Activated CD8-positive, alpha-beta T cell treated with anti-CD3 and anti-CD28 coated beads, Interleukin-2, amount 10 ng/mL, durations not matched to agents 7 days and 5 days (primary cell): ENCODE measurements around the gene LRWD1. TPM values are rescaled to one million over a fixed set of nuclear protein-coding genes. Genes with fewer than 3 reads are reported as not detected.
"Not testable (repeated sequence)": the region's sequence is repeated elsewhere in the genome, so short reads cannot be mapped to it uniquely, and the experiment has no call there.

Experiments
- ATAC-seq: fragments of 150-1000 bp; cut with Tn5 transposase; one replicate; pipeline ENCODE4 v1.10.0; 2021; ENCODE audit warnings: moderate library complexity
- CTCF ChIA-PET: fragments of 350-600 bp; sonication (Branson Sonifier 250); formaldehyde crosslinking; loops from one replicate; lab custom pipeline; 2021; ENCODE audit warnings: antibody characterized with exemption; lab: Charles Lee
- POLR2A ChIA-PET: fragments of 350-600 bp; sonication (Branson Sonifier 250); formaldehyde crosslinking; loops from one replicate; lab custom pipeline; 2021; ENCODE audit warnings: antibody characterized with exemption; lab: Charles Lee
- DNase-seq: peaks from one replicate; pipeline ENCODE4 v3.0.0-alpha.2; 2020
- H3K27ac Mint-ChIP-seq: one replicate; pipeline ENCODE4 v1.8.0; 2021; ENCODE audit warnings: mild to moderate bottlenecking, mixed read lengths
- H3K27me3 Mint-ChIP-seq: one replicate; pipeline ENCODE4 v1.8.0; 2021; ENCODE audit warnings: low read depth, mixed read lengths
- H3K36me3 Mint-ChIP-seq: one replicate; pipeline ENCODE4 v1.8.0; 2021; ENCODE audit warnings: low read depth, mixed read lengths
- H3K4me1 Mint-ChIP-seq: one replicate; pipeline ENCODE4 v1.8.0; 2021; ENCODE audit warnings: low read depth, mixed read lengths
- H3K4me3 Mint-ChIP-seq: one replicate; pipeline ENCODE4 v1.8.0; 2021; ENCODE audit warnings: mild to moderate bottlenecking, mixed read lengths
- H3K9me3 Mint-ChIP-seq: one replicate; pipeline ENCODE4 v1.8.0; 2022; ENCODE audit warnings: mixed read lengths; ENCODE audit not compliant: insufficient read depth
- total RNA-seq, 2 experiments: library from RNA; stranded (reverse); gene quantifications; one replicate each; pipeline ENCODE4 v1.2.3, GENCODE V29; 2021

The LRWD1 gene
- total RNA-seq, 2 experiments from 2014 or later: 16.7 to 21.7 TPM

GRCh38 chr7:102468478-102469350 lies 3.9 kb downstream of the LRWD1 start:
- no peak overlapping the region for H3K27ac Mint-ChIP-seq
- no peak overlapping the region for H3K4me3 Mint-ChIP-seq
- no peaks in the 10 kb centered on the region for H3K9me3 Mint-ChIP-seq
- H3K4me1 Mint-ChIP-seq: peaks cover 20% of the 10 kb centered on the region
- POLR2A ChIA-PET: no interaction called here
- no peak for DNase-seq
- no peaks in the 10 kb centered on the region for H3K27me3 Mint-ChIP-seq
- no peak for ATAC-seq
- peaks cover 14% of the 10 kb centered on the region for H3K36me3 Mint-ChIP-seq
- CTCF ChIA-PET: interaction anchor here (1.1 to 3.4 kb wide), 2 partner anchors 53 to 55 kb away, joined by 3 to 18 read pairs; no protein-coding TSS in a partner anchor

DNA sequence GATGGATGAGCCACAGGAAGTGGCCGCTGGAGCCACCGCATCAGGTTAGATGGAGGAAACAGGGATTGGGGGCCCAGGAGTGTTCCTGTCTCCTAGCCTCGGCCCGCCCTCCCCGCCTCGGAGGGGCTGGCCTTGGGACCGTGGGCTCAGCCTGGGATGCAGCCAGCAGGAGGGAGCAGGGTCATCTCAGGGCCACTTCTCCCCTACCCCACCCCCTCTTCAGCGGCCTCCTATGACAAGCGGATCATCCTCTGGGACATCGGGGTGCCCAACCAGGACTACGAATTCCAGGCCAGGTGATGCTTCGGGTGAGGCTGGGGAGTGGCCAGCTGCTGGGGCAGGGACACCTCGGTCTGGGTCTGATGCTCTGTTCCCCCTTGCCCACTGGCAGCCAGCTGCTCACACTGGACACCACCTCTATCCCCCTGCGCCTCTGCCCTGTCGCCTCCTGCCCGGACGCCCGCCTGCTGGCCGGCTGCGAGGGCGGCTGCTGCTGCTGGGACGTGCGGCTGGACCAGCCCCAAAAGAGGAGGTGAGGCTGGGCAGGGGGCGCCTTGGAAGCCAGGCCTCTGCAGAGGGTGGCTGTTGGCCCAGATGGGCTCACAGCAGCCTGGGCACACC lies 4.7 kb downstream of the LRWD1 start:
- ATAC-seq (no peak), DNase-seq (no peak)
- Mint-ChIP-seq H3K27ac (no peak overlapping the region), H3K36me3 (peaks cover 14% of the 10 kb centered on the region), H3K4me1 (peaks cover 15% of the 10 kb centered on the region), H3K9me3 (no peaks in the 10 kb centered on the region), H3K4me3 (no peak overlapping the region), H3K27me3 (no peaks in the 10 kb centered on the region)
- POLR2A ChIA-PET: no interaction called here
- CTCF ChIA-PET: no interaction called here

DNA sequence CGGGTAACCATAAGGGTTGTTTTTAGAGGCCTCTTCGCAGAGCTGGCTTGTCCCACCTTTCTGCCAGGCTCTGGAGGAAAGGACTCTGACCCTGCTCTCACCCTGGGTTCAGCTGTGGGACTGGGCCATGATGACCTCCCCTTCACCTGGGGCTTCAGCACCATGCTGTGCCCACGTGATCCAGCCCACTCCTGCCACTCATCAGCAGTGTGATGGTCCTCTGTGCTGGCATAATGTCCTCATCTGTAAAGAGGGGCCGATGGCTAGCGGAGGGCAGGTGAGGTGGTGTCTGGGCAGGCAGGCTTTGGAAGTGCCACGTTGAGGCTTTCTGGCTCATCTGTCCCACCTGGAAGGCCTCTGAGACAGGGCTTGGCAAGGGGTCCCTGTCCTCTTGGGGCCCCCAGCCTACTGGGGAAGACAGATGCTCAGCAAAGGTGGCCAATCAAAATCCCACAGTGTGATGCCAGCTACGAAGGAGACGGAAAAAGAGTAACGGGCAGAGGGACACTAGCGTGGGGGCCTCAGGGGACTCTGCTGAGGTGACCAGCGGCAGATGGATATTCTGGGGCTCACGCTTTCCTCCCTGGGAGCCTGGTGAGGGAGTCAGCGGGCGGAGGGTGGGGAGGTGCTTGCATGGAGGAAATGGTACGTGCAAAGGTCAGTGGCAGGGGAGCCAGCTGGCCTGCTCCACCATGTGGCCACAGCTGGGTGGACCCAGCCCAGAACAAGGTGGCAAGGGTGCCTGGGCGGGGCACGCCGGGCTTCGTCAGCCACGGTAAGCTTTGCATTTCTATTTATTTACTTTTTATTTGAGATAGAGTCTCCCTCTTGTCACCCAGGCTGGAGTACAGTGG lies 5.4 kb downstream of the LRWD1 start:
- Mint-ChIP-seq H3K36me3 (peaks cover 14% of the 10 kb centered on the region), H3K4me3 (no peak overlapping the region), H3K9me3 (no peaks in the 10 kb centered on the region), H3K4me1 (peaks cover 14% of the 10 kb centered on the region), H3K27me3 (no peaks in the 10 kb centered on the region), H3K27ac (no peak overlapping the region)
- POLR2A ChIA-PET: interaction anchor here (1.4 kb wide), 1 partner anchor 55 kb away, joined by 3 read pairs; no protein-coding TSS in a partner anchor
- CTCF ChIA-PET: interaction anchor here (1.3 kb wide), 1 partner anchor 65 kb away, joined by 3 read pairs; no protein-coding TSS in a partner anchor
- ATAC-seq (no peak), DNase-seq (no peak)

DNA sequence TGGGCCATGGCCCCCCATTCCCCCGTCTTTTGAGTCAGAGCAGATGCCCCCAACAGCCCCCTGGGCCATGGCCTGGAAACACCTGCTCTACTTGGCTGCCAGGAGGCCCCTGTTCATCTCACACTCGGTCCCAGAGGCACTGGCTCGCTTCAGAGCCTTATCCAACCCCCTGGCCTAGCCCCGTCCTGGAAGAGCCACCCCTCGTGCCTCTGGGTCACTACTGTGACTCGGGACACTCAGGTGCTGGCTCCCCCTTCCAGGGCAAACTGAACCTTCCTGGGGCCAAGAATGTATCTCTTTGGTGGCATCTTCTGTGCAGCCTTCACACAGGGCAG lies 7.0 kb downstream of the LRWD1 start:
- Mint-ChIP-seq H3K36me3 (peaks cover 11% of the 10 kb centered on the region), H3K4me3 (no peak overlapping the region), H3K9me3 (no peaks in the 10 kb centered on the region), H3K27me3 (no peaks in the 10 kb centered on the region), H3K4me1 (peaks cover 2% of the 10 kb centered on the region), H3K27ac (peak overlapping the region; percentile 18)
- ChIA-PET CTCF (interaction anchor here (1.3 kb wide), 1 partner anchor 66 kb away, joined by 3 read pairs; no protein-coding TSS in a partner anchor), POLR2A (no interaction called here)
- no peak for ATAC-seq
- no peak for DNase-seq

DNA sequence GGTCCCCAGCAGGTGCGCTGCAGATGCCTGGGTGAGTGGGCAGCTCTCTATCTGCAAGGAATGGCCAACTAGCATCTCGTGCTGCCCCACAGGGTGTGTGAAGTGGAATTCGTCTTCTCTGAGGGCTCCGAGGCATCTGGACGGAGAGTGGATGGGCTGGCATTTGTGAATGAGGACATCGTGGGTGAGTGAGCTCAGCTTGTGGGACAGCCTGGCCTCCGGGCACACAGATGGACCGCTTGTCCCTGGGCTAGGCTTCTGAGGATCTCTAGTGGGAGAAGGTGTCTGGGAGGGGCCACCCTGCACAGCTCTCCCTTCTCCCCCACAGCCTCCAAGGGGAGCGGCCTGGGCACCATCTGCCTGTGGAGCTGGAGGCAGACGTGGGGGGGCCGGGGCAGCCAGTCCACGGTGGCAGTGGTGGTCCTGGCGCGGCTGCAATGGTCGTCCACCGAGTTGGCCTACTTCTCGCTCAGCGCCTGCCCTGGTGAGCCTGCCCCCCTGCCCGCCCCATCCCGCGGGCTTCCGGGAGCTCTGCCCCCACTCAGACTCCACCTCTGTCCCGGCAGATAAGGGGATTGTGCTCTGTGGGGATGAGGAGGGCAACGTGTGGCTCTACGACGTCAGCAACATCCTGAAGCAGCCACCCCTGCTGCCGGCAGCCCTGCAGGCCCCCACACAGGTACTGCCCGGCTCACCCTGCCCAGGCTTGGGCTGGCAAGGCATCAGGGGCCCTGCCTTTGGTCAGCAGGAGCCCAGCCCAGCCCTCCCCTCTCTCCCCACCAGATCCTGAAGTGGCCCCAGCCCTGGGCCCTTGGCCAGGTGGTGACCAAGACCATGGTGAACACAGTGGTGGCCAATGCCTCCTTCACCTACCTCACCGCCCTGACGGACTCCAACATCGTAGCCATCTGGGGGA lies 7.6 kb downstream of the LRWD1 start:
- DNase-seq (no peak), ATAC-seq (no peak)
- no peaks in the 10 kb centered on the region for H3K27me3 Mint-ChIP-seq
- no peaks in the 10 kb centered on the region for H3K4me1 Mint-ChIP-seq
- ChIA-PET CTCF (no interaction called here), POLR2A (no interaction called here)
- peak overlapping the region; percentile 18 for H3K27ac Mint-ChIP-seq
- H3K4me3 Mint-ChIP-seq: no peak overlapping the region
- H3K9me3 Mint-ChIP-seq: no peaks in the 10 kb centered on the region
- peaks cover 11% of the 10 kb centered on the region for H3K36me3 Mint-ChIP-seq

- no peak overlapping the region for H3K27ac Mint-ChIP-seq
- H3K4me3 Mint-ChIP-seq: no peak overlapping the region
- DNase-seq (no peak), ATAC-seq (no peak)
- CTCF ChIA-PET: no interaction called here
- H3K27me3 Mint-ChIP-seq: no peaks in the 10 kb centered on the region
- H3K36me3 Mint-ChIP-seq: peaks cover 11% of the 10 kb centered on the region
- no peaks in the 10 kb centered on the region for H3K9me3 Mint-ChIP-seq
- H3K4me1 Mint-ChIP-seq: no peaks in the 10 kb centered on the region
- POLR2A ChIA-PET: no interaction called here
These were observed 8.6 kb downstream of the LRWD1 start for GRCh38 chr7:102473271-102473991.

- ATAC-seq, H3K4me3 Mint-ChIP-seq, CTCF ChIA-PET, POLR2A ChIA-PET, H3K4me1 Mint-ChIP-seq, H3K27me3 Mint-ChIP-seq, H3K27ac Mint-ChIP-seq, H3K9me3 Mint-ChIP-seq: not testable (repeated sequence)
- H3K36me3 Mint-ChIP-seq: peaks cover 11% of the 10 kb centered on the region
- peak; percentile 12 for DNase-seq
These were observed 9.3 kb downstream of the LRWD1 start for GRCh38 chr7:102474116-102474515.

GRCh38 chr7:102474736-102475435 lies 10.1 kb downstream of the LRWD1 start:
- CTCF ChIA-PET, H3K27ac Mint-ChIP-seq, POLR2A ChIA-PET, ATAC-seq, H3K4me3 Mint-ChIP-seq, H3K4me1 Mint-ChIP-seq, H3K27me3 Mint-ChIP-seq, H3K9me3 Mint-ChIP-seq: not testable (repeated sequence)
- H3K36me3 Mint-ChIP-seq: peaks cover 11% of the 10 kb centered on the region
- peak; percentile 11 for DNase-seq

DNA sequence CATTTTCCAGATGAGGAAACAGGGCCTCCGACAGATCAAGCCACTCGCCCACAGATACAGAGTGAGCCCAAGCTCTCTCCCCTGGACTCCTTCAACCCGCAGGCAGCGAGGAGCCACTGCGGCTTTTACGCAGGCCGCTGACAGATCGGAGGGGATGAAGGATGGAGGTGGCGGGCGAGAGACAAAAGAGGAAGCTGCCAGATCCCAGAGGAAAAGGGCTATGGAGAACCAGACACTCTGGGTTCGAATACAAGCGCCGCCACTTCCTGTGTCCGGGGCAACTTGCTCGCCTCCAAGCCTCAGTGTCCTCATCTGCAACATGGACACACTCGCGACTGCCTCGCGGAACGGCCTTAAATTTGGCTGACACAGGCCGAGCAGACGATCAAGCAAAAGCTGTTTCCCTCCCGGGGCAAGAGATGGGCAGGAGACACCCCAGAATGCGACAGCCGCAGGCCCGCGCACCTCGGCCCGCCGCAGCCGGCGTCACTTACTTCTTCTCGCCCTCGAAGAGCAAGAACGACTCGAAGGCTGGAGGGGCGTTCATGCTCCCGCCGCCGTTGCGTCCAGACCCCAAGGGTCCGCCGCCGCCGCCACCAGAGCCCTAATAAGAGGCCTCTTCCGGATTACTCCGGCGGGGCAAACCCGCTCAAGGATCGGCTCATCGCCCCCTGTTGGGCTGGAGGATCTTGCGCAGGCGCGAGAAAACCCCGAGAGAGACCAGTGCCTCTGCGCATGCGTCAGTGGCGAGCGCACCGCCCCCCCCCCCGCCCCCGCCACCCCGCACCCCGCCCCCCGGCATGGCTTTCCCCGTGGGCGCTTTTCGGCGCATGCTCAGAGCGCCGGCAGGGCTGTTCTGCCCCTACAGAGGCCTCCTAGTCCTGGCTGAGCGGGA lies 13.8 kb downstream of the LRWD1 start, which contains the start of gene POLR2J:
Gene POLR2J (minus strand): TSS at position 609 of the 895 bp plus-strand sequence. CDS start 62 bp downstream, at position 547.
- H3K27me3 Mint-ChIP-seq, POLR2A ChIA-PET: not testable (repeated sequence)
- ATAC-seq: peak; percentile 92

More for the DNA sequence above, 13.8 kb downstream of the LRWD1 start, which contains the start of gene POLR2J:
- H3K4me1 Mint-ChIP-seq, H3K36me3 Mint-ChIP-seq, CTCF ChIA-PET, H3K9me3 Mint-ChIP-seq: not testable (repeated sequence)
- peak within 1 kb of the TSS; percentile 87 for H3K27ac Mint-ChIP-seq
- peak; percentile 79 for DNase-seq
- H3K4me3 Mint-ChIP-seq: peak within 1 kb of the TSS; percentile 89
